HG03139 (cell line): Measurements from ENCODE around the gene XRRA1.

Experiments
- ATAC-seq: cut with Tn5 transposase; IDR thresholded peaks from one replicate; pipeline ENCODE4 v1.9.1; 2021; ENCODE audit not compliant: unreplicated experiment

Gene XRRA1

DNA sequence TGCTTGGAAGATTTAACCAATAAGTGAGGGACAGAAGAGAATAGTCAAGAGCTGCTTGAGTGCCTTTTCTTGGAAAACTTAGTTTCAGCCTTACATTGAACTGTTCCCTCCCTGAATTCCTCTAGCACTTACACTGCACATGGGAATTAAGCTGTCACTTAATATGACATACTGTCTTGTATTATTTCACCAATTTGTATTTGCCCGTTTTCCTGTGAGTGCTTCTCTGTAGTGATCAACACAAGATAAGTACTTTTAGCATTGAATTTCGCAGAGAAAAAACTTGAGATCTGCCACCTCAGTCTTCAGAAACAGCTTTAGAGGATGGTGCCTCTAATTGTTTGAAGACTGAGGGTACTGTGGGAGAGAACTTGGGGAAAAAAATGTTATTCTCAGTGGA lies 3.9 kb upstream of the XRRA1 start:
- no peak for ATAC-seq

DNA sequence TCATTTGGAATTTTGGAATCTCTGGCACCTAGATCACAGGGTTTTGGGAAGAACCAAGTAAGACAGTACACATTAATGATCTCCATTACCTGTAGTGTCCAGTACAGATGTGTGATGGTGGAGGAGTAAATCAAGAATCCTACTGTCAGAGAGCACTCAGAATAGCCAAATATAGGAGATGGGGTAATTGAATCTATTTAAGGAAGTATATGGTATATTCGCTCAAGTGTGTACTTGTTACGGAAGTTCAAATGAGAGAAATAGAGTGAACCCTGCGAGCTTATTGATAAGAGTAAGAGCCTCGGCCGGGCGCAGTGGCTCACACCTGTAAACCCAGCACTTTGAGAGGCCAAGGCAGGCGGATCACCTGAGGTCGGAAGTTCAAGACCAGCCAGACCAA lies 2.3 kb upstream of the XRRA1 start:
- no peak for ATAC-seq

DNA sequence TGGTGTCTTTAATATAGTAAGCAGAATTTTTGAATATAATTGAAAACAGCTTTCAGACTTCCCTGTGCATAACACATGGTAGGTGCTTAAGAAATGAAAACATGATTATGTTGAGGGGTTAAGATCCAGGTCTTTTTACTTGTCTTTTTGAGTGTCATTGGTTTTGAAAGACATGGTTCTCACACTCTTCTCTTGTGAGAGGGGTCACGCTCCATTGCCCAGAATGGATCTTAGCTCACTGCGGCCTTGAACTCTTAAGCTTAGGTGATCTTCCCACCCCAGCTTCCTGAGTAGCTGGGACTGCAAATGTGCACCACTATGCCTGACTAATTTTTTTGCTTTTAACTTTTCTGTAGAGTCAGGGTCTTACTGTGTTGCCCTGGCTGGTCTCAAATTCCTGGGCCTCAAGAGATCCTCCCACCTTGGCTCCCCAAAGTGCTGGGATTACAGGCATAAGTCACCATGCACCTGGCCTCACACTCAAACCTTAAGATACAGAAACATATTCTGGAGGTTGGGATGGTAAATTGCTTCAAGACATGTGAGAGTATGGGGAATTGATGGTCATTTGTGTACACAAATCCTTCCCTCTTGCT lies 1.6 kb upstream of the XRRA1 start:
- no peak for ATAC-seq

DNA sequence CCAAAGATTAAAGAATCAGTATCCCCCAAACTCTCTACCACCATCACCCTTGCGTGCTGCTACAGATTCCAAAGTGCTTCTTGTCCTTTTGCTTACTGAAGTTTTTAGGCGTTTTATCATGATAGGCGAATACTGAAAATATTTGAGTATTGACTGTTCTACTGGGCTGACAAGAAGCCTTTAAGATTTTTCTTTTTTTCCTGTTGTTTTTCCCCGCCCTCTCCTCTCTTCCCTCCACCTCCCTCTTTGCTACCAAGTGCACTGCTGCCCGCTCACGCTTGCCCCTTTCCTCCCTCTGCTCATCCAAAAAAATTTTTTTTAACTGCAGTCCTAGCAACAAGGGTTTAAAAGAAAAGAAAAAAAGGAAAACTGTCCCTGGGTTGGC lies 854 bp upstream of the XRRA1 start:
- ATAC-seq = no peak

DNA sequence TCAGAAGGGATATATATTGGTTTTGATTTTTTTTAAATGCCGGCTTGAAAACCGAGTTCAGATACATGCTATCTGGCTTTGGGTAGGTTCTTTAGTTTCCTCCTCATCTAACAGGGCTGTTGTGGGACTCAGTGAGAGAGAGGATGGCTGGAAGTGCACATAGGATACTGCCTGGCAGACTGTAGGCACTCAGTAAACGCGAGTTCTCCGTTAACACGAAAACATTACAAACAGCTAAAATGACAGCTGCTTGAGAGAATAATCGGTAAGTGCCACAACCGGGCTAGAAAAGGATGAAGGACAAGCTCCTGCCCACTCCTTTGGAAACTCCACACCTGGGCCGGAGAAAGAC lies 369 bp downstream of the XRRA1 start:
- ATAC-seq = no peak

DNA sequence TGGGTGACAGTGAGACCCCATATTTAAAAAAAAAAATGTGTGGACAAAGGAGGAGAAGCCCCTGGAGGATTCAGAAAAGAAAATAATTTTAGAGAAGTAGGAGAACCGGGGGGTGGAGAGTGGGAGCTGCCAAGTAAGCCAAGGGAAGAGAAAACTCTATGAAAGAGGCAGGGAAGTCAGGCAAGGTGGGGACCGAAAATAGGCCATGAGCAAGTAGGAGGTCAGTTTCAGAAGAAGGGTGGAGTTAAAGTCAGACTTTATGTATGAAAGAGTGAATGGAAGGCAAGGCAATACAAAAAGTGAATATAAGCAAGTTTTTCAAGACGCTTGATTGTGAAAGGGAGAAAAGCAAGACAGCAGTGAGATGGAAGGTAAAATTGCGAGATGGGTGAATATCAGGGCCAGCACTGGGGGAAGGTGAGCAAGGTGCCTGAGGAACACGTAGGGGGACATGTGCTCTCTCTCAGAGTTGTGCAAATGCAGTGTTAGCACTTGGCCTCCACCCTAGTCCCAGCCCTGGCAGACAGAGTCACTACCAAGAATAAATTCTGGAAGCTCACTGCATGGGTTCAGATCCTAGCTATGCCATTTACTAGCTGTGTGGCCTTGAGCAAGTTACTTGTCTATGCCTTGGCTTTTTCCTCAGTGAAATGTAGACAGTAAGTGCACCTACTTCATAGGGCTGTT lies 6.7 kb downstream of the XRRA1 start:
- no peak for ATAC-seq

DNA sequence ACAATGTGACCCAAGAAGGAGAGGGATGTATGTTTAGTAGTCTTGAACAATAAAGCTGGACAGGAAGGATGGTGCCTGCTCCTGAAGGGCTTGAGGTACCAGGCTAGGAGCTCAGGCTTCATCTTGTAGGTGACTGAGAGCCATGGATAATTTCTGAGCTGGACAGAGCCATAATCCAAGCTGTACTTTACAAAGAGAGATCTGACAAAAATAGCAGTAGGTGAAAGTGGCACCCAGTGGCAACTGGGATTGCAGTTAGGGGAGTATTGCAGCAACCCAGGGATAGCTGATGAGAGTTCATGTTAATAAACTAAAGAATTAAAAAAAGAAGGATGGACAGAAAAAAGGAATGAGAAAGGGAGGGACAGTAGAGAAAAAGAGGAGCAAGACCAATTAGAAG lies 7.4 kb downstream of the XRRA1 start:
- ATAC-seq = no peak

DNA sequence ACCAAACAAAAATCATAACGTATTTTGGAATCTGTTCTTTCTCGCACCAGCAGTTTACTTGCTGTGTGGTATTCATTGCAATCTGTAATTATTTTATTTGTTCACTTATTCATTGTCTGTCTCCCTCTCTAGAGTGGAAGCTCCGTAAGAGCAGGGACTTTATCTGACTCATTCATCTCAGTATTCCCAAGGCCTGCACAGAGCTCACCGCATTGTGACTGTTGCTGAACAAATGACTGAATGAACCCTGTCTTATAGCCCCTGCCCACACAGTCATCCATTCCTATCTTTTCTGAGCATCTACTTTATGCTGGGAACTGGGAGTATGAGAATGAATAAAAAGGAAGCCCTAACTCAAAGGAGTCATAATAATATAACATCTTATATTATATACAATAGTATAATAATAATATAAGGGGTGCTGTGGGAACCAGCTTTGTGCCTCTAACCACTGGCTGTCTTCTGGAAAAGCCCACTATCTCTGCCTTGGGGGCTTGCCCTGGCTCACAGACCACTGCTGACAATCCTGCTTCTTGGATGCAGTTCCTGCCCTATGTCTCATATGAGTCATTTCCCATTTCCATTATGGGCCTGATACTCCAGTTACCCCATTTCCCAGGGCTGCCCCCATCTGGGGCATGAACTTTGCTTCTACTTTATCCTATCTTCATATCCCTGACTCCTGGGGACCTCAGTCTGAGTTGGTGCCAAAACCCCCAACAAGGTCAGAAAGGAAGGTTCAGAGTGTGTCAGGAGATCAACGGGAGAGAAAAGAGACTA lies 11.0 kb downstream of the XRRA1 start:
- no peak for ATAC-seq

DNA sequence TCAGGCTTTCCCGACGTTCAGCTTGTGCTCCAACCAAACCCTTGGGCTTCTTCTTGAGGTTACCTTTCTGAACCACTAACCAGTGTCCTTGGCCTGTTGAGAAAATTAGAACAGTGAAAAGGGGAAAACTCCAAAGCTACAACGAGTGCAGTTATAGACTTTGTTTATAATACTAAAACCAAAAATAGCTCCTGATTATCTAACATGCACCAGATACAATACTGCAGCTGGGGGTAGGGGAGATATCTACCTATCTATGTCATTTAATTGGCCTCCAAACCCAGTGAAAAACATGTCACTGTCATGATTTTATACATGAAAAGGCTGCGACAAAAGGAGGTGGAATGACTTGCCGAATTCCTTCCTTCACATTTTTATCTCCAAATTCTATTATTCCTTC lies 11.9 kb downstream of the XRRA1 start:
- no peak for ATAC-seq

DNA sequence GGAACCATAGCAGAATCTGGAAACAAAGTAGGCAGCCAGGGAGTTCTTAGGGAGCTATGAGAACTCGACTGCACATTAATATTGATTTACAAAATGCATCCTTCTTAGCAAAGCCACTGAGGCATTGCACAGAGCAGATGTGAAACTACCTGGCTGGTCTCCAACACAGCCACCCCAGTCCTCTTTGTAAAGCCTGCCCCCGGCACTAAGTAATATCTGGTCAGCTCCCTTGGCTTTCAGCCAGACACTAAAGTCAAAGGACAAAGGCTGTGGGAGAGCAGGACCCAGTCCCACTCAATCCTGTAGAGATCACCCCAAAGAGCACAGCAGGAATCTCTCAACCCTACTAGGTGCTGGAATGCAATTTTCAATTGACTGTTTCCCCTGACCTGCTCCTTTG lies 12.8 kb downstream of the XRRA1 start:
- ATAC-seq = no peak

DNA sequence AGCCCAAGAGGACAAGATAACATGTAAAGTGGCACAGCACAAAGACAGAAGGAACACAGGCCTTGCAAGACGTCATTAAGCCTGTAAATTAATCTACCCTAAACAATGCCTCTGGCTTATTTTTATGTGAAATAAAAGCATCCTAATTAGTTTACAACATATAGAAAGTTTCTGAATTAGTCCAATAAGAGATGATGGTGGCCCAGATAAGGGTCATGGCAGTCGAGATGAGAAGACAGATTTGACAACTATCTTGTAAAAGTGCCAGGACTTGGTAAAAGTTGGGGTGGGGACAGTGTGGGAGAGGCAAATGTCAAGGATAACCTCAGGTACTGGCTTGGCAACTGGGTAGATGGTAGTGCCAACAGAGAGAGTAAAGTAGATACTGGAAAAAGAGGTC lies 13.6 kb downstream of the XRRA1 start:
- no peak for ATAC-seq

DNA sequence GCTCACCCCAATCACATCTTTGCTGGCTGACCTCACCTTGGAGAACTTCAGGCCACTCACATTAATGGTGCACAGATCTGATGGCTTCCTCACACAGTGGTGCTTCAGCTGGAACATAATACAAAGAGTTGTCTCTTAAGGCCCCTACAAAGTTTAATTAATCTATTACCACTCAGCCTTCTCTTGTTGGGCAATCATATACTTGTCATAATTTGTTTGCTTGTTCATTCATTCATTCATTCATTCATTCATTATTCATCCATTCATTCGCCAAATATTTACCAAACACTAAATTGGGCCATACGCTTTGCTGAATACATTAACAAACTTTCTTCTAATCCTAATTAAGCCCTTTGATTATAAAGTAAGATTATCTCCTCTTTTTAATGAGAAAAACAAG lies 15.1 kb downstream of the XRRA1 start:
- no peak for ATAC-seq

DNA sequence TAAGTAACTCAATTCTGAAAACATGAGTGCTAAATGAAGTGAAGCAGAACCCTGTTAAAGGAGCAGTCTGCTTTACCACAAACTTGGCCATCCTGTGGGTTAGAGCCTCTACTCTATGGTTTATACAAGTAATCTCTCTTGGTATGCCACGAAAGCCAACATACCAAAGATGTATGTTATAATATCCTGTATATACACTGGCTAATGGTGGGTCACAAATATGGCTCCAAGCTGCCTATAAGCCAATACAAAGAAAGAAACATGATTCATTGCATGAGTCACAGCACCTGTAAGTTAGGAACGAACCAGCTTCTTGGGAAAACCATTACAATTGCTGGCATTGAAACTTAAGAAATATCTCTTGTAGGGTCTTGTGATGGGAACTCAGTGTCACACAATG lies 16.1 kb downstream of the XRRA1 start:
- no peak for ATAC-seq

DNA sequence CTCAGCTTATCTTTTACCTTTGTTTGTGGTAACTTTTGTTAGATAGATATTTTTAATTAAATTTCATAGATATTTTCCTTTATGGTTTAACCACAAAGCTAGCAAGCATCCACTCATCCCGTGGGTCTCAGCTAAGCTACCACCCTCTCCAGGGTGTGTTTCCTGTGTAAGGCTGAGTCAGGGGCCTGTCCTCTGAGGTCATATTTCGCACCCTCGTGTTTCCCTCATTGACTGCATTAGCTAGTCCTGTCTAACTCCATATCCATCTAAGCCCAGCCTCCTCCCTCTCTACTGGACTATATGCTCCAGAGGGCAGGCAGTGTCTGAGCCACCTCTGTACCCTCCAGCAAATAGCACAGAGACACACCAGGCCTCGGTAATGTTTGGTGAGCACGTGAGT lies 16.7 kb downstream of the XRRA1 start:
- ATAC-seq = no peak

DNA sequence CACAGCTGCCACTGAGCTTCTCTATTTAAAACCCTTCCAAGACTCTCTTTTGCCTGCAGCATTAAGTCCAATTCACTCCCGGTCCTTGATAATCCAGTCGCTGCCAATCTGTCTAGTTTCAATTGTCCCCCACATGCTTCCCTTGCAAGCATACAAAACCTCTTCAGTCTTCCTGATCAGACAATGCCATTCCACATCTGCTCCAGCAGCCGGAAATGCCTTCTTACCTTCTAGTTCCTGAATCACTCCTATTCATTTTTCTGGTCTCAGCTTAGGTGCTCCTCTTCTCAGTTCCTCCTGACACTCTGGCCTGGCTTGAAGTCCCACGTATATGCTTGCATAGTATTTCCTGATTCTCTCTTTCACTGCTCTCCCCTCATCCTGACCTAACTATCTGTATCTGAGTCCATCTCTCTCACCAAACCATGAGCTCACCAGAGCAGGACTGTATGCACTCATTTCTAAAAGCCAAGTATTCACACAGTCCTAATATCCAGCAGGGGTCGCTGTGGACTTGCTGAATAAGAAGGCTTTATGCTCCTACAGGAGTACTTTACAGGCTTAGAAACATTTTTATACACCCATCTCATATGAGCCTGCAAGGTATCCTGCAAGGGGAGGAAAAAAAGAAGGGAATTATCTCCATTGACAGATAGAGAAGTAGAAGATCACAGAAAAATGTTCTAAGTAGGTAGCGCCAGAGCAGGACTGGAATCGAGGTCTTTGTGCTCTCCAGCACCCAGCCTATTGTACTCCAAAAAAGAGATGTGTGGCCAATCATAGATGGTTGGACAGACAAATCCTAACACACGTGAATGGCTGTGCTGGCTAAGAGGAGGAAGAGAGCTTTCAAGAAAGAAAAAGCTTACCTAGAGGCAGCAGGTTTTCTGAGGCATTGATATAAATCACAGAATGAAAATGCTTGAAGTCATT lies 19.2 kb downstream of the XRRA1 start:
- peak; percentile 76 for ATAC-seq

DNA sequence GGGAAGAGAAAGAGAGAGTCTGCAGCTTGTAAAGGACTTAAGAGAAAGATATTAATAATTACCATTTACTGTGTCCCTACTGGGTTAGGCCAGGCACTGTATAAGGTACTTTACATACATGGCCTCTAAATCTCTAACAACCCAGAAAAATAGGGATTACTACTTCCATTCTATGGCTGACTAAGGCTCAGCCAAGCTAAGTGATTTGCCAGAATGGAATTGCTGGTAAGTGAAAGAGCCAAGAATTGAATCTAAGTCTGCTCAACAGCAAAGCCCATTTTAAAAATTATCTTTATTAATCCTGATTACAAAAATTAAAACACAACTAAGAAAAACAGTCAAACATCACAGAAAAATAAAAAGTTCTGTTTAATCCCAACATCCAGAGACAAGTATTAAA lies 21.4 kb downstream of the XRRA1 start:
- no peak for ATAC-seq

DNA sequence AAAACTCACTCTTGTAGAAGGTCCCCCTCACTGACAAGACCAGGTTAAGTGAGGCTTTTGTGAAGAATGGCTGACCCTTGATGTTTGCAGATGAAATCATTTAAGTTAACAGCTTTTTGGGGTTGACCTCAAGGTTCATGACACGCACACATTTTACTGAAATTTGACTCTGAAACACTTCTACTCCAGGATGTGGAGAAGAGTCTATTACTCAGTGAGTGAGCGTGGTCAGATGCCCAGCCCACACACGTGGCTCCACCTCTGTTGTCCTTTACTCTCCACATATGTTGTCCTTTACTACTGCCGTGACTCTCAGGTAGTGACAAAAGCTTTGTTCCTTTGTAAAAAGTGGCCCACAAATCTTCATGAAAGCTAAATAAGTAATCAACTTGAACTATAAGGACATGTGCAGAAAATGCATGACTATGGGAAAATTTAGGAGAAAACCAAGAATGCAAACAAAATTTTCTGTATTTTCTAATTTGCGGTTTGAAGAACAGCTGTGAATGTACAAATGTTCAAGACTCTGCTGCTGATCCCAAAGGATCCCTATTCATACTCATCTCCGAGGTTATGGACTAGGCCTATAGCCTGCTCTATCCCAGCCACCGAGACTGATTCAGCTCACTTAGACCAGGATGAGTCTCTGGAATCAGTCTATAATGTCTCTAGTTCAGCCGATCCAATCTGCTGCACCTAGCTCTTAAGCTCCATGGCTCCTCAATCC lies 22.4 kb downstream of the XRRA1 start:
- ATAC-seq = no peak

DNA sequence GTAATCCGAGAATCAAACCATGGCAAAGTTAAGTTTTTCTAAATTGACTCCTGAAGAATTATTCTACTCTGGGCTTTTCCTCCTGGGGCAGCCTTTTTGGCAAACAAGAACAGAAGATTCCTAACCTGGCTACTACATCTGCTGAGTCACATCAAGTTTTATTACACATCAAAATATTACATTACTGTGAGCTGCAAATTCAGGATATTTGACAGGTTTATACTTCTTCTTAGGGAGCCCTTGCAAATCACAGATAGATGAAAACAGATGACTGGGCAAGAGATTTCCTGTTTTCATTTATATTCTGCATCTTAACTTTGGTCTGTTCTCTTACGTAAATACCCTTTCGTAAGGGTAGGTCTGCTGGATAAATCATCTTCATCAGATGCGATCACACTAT lies 23.6 kb downstream of the XRRA1 start:
- no peak for ATAC-seq

DNA sequence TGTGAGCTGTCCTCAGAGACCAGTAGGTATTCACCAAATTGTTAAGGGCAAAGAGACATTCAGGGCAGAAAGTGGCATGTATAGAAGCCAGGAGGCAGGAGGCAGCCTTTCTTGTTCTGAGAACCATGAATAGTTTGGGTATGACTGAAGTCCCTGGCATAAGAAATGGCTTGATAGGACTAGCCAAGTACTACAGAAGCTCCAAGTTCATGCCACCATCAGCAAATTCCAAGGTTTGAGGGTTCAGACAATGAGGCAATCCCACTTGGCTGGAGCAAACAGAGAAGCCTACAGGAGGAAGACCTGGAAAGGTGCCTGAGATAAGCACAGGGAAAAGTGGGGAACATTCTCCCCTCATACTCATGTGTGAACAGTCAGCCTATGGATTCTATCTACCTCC lies 25.8 kb downstream of the XRRA1 start:
- ATAC-seq = no peak

DNA sequence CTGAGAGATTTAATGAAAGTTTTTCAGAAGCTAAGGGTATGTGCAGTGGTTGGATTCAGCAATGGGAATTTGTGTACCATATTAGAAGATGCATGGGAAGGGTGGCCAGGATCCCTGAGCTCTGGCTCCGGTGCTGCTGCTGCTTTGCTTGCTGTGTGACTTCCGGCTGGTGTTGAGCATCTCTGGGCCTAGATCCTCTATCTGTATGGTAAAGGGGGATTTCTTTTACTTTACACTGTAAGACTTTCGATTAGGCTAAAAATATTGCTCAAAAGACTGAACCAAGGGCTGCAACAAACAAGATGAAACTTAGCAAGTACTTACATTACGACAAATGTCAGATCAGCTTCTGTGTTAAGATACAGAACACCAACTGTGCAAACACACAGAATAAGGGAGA lies 39.1 kb downstream of the XRRA1 start:
- no peak for ATAC-seq

DNA sequence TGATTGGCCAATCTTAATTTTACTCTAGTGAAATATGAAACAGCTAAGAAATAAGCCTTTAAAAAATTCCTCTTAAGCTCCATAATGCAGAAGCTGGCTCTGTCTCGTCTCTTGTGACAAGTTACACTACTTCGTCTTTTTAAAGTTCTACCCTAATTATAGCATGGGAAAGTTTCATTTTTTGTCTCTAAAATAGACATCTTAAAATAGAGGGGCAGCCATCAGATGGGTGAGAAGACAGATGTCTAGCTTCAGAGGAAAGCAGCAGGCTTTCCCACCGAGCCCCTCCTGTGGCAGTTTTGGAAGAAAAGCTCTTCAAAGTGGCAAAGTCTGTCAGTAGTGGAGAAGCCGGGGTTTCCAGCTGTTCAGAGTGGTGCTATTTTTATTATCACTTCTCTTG lies 39.5 kb downstream of the XRRA1 start:
- no peak for ATAC-seq
